ENCODE results near the gene SPACA6. TPM values are rescaled to one million over a fixed set of nuclear protein-coding genes. Genes with fewer than 3 reads are reported as not detected.

Gene SPACA6
- total RNA-seq, 4 donors from 2014 or later, result 9.7 to 112 (median 22.5) TPM

DNA sequence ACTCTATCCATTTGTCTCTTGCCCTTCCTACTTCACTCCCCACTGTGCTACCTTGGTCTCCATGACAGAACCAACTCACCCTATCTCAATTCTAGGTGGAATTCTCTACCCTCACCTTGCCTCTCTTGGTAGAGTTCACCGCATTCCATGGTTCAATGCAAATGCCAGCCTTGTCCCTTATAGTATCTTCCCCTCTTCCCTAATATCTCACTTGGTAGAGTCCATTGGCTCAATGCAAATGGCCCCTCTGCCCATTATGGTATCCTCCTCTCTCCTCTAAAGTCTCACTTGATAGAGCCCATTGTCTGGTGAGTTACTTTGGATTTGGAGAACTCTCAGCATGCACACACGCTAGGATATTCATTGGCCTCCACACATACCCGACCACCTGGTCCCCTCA lies 22.7 kb downstream of the SPACA6 start:
- Histone ChIP-seq H3K27me3 (peaks cover 5 to 6% of the 10 kb centered on the region in 2 donors), H3K4me1 (peaks cover 0 to 6% of the 10 kb centered on the region in 2 donors), H3K9me3 (no peaks in the 10 kb centered on the region), H3K27ac (no peak overlapping the region), H3K4me3 (no peak overlapping the region), H3K36me3 (no peaks in the 10 kb centered on the region)
- TF ChIP-seq POLR2A (IDR thresholded peaks at IDR 0.05), result no peak
- TF ChIP-seq, protein P1, sequence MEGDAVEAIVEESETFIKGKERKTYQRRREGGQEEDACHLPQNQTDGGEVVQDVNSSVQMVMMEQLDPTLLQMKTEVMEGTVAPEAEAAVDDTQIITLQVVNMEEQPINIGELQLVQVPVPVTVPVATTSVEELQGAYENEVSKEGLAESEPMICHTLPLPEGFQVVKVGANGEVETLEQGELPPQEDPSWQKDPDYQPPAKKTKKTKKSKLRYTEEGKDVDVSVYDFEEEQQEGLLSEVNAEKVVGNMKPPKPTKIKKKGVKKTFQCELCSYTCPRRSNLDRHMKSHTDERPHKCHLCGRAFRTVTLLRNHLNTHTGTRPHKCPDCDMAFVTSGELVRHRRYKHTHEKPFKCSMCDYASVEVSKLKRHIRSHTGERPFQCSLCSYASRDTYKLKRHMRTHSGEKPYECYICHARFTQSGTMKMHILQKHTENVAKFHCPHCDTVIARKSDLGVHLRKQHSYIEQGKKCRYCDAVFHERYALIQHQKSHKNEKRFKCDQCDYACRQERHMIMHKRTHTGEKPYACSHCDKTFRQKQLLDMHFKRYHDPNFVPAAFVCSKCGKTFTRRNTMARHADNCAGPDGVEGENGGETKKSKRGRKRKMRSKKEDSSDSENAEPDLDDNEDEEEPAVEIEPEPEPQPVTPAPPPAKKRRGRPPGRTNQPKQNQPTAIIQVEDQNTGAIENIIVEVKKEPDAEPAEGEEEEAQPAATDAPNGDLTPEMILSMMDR (IDR thresholded peaks at IDR 0.05), result no peak
- intact Hi-C loops (cut with DNase I; ENCODE audit: low total_unique reads), result no loop called here
- DNase-seq, result no peak

DNA sequence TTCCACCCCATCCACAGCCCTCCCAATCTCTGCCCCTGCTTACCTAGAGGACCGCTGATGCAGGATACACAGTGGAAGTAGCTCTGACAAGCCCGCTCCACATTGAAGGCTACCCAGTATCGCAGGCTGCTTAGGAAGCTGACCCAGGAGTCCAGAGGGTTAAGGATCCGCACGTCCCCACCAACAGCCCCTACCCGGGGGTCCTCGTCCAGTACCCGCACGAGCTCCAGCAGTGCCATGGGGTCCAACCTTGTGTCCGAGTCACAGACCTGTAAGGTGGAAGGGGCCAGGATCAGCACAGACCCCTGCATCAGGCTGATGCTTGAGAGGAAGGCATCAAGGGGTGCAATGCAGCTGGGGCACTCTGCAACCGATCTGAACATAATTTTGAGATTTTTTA lies 23.8 kb downstream of the SPACA6 start:
- intact Hi-C loops (cut with DNase I; ENCODE audit: low total_unique reads), result no loop called here

DNA sequence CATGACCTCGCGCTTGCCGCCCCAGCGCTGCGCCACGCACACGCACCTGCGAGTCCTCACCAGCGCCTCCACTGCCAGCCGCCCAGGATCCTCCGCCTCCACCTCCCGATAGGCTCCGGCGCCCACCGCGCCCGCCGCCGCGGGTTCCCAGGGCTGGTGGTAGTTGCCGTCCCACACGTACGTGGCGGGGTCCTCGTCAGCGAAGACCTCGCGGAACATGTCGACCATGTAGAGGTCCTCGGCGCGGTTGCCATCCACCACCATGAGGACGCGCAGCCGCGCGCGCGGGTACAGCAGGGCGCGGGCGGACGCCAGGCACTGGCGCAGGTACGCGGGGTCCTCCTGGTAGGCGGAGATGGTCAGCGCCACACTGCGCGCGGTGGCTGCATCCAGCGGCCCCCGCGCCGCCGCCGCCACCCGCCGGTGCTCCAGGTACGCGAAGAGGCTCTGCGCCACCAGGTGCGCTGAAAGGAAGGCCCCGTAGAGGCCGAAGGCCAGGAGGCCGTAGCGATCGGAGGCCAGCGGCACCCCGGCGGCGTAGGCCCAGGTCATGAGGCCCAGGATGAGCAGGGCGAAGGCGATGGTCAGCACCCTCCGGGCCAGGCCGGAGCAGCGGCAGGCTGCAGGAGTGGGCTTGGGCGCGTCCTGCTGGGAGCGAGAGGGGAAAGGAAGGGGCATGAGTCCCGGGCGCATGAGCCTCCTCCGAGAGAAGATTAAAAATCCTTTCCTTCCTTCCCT lies 26.3 kb downstream of the SPACA6 start:
- Histone ChIP-seq H3K9me3 (no peaks in the 10 kb centered on the region), H3K36me3 (no peaks in the 10 kb centered on the region), H3K4me3 (peak overlapping the region in 1 of 2 donors; percentile 14), H3K4me1 (peaks cover 0 to 6% of the 10 kb centered on the region in 2 donors), H3K27me3 (peaks cover 6 to 20% of the 10 kb centered on the region in 2 donors), H3K27ac (no peak overlapping the region)
- TF ChIP-seq, protein P1 (IDR thresholded peaks at IDR 0.05), result no peak
- TF ChIP-seq POLR2A (IDR thresholded peaks at IDR 0.05), result no peak
- intact Hi-C loops (cut with DNase I; ENCODE audit: low total_unique reads), result no loop called here
- no peak for DNase-seq

More for the DNA sequence above, 23.8 kb downstream of the SPACA6 start:
- TF ChIP-seq POLR2A (IDR thresholded peaks at IDR 0.05), result no peak
- TF ChIP-seq, protein P1 (IDR thresholded peaks at IDR 0.05), result no peak
- Histone ChIP-seq H3K27ac (no peak overlapping the region), H3K27me3 (peaks cover 6 to 13% of the 10 kb centered on the region in 2 donors), H3K4me3 (no peak overlapping the region), H3K9me3 (no peaks in the 10 kb centered on the region), H3K36me3 (no peaks in the 10 kb centered on the region), H3K4me1 (peaks cover 0 to 6% of the 10 kb centered on the region in 2 donors)
- DNase-seq, result no peak

DNA sequence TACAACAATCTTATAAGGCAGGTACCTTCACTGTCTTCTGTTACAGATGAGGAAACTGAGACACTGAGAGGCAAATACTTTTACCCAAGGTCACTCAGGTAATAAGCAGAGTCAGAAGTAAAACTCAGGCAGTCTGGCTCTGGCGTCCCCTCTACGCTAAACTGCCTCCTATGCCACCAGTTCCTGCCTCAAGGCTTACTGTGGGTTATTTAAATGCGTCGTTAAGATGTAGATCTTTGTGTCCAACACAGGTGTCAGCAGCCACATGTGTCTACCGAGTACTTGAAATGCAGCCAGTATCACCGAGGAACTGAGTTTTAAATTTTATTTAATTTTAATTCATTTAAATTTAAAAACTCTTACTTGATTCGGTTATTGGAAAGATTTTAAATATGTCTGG lies 28.8 kb downstream of the SPACA6 start:
- H3K4me1 ChIP-seq, result peaks cover 0 to 6% of the 10 kb centered on the region in 2 donors
- TF ChIP-seq, protein P1 (IDR thresholded peaks at IDR 0.05), result no peak
- no peak for TF ChIP-seq POLR2A (IDR thresholded peaks at IDR 0.05)
- no peak for DNase-seq
- H3K27ac ChIP-seq, result no peak overlapping the region
- no peaks in the 10 kb centered on the region for H3K36me3 ChIP-seq
- no peaks in the 10 kb centered on the region for H3K9me3 ChIP-seq
- peaks cover 6 to 20% of the 10 kb centered on the region in 2 donors for H3K27me3 ChIP-seq
- H3K4me3 ChIP-seq, result no peak overlapping the region
- intact Hi-C loops (cut with DNase I; ENCODE audit: low total_unique reads), result no loop called here

DNA sequence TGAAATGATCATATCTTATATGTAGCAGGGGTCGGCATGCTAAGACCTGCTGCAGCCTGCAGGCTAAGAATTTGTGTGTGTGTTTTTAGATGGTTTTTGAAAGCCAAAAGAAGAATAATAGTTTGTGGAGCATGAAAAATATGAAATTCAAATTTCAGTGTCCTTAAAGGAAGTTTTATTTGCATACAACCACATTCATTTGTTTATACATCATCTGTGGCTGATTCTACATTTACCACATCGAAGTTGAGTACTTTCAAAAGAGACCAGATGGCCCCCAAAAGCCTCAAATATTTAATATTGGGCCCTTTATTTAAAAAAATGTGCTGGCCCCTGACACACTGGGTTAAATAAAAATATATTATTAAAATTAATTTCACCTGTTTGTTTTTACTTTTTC lies 29.4 kb downstream of the SPACA6 start:
- intact Hi-C loops (cut with DNase I; ENCODE audit: low total_unique reads), result no loop called here

More for the DNA sequence above, 29.4 kb downstream of the SPACA6 start:
- no peak for DNase-seq
- Histone ChIP-seq H3K9me3 (no peaks in the 10 kb centered on the region), H3K4me3 (no peak overlapping the region), H3K4me1 (peaks cover 0 to 6% of the 10 kb centered on the region in 2 donors), H3K36me3 (no peaks in the 10 kb centered on the region), H3K27me3 (peaks cover 8 to 20% of the 10 kb centered on the region in 2 donors), H3K27ac (no peak overlapping the region)
- TF ChIP-seq POLR2A (IDR thresholded peaks at IDR 0.05), result no peak
- TF ChIP-seq, protein P1 (IDR thresholded peaks at IDR 0.05), result no peak

All from uterus (tissue), 4 donors.